GM12878 (cell line): Measurements from ENCODE around the gene OR51D1. TPM values are rescaled to one million over a fixed set of nuclear protein-coding genes. Genes with fewer than 3 reads are reported as not detected.

Source experiments
- ATAC-seq: fragments of 200-7000 bp; cut with Tn5 transposase; 3 replicates; pipeline ENCODE4 v1.9.1; 2020; ENCODE audit warnings: mild to moderate bottlenecking, moderate library complexity
- BruUV-seq: library from RNA; stranded (reverse); fragments of 400-500 nt; replicated peaks from 2 replicates; lab custom pipeline; 2021; lab: Mats Ljungman, UMichigan
- CTCF ChIA-PET: fragments of 300-600 bp; sonication (Branson Sonifier 250); formaldehyde crosslinking; extraction: SDS; loops from one replicate; lab custom pipeline; 2021; ENCODE audit warnings: inconsistent platforms; lab: Yijun Ruan, JAX
- POLR2A ChIA-PET: fragments of 350-600 bp; formaldehyde crosslinking; extraction: SDS; loops from one replicate; lab custom pipeline; 2021; ENCODE audit warnings: inconsistent platforms; lab: Charles Lee
- RAD21 ChIA-PET: fragments of 300-600 bp; sonication (Branson Sonifier 250); formaldehyde crosslinking; loops from one replicate; lab custom pipeline; 2023; ENCODE audit warnings: antibody characterized with exemption; ENCODE audit not compliant: unreplicated experiment; lab: Charles Lee
- SMC1A ChIA-PET: fragments of 300-600 bp; sonication (Branson Sonifier 250); formaldehyde crosslinking; loops from one replicate; lab custom pipeline; 2023; ENCODE audit not compliant: unreplicated experiment, uncharacterized antibody; lab: Charles Lee
- DNase-seq: peaks from one replicate; pipeline ENCODE4 v3.0.0-alpha.2; 2011; ENCODE audit warnings: low read depth, low spot score
- FAIRE-seq: peaks from 3 replicates; lab custom pipeline; 2011; peaks lifted over from hg19 to GRCh38; lab: Jason Lieb, UNC
- H2AFZ ChIP-seq: 2 replicates; pipeline ENCODE4 v1.6.0; 2011; ENCODE audit warnings: low read depth, low read length, control low read depth; ENCODE audit not compliant: control insufficient read depth
- H3K27ac ChIP-seq: 2 replicates; pipeline ENCODE4 v1.5.1; 2011; ENCODE audit warnings: control low read depth; ENCODE audit not compliant: control insufficient read depth, insufficient read depth
- H3K27me3 ChIP-seq, 2 experiments: replicated peaks in 1 of 2; 2 replicates each; pipeline versions ENCODE4 v1.6.0 to v1.6.1; 2011; ENCODE audit warnings: low read length in 1 of 2; ENCODE audit not compliant: control insufficient read depth in 2 of 2, insufficient read depth in 2 of 2
- H3K36me3 ChIP-seq, 2 experiments: 2 replicates each; pipeline ENCODE4 v1.5.1; 2011; ENCODE audit warnings: low read length in 1 of 2; ENCODE audit not compliant: control insufficient read depth in 2 of 2, insufficient read depth in 2 of 2
- H3K4me1 ChIP-seq: 2 replicates; pipeline ENCODE4 v1.6.1; 2011; ENCODE audit warnings: mild to moderate bottlenecking, low read length, moderate library complexity, mixed read lengths; ENCODE audit not compliant: control insufficient read depth, insufficient read depth
- H3K4me2 ChIP-seq: 2 replicates; pipeline ENCODE4 v1.6.0; 2011; ENCODE audit warnings: control low read depth; ENCODE audit not compliant: control insufficient read depth, insufficient read depth
- H3K4me3 ChIP-seq: fragments of 200-600 bp; sonication (generic); 2 replicates; pipeline ENCODE4 v1.5.1; 2016
- H3K79me2 ChIP-seq: 2 replicates; pipeline ENCODE4 v1.6.0; 2011; ENCODE audit warnings: low read length; ENCODE audit not compliant: control insufficient read depth, insufficient read depth
- H3K9ac ChIP-seq: 2 replicates; pipeline ENCODE4 v1.8.0; 2011; ENCODE audit warnings: low read length, control low read depth, mixed read lengths; ENCODE audit not compliant: control insufficient read depth, insufficient read depth
- H3K9me3 ChIP-seq: replicated peaks from 3 replicates; pipeline ENCODE4 v1.5.1; 2011; ENCODE audit warnings: mild to moderate bottlenecking, low read length; ENCODE audit not compliant: control insufficient read depth, insufficient read depth
- H4K20me1 ChIP-seq: 2 replicates; pipeline ENCODE4 v1.6.0; 2011; ENCODE audit not compliant: control insufficient read depth, insufficient read depth
- CBX5 ChIP-seq: sonication (generic); IDR thresholded peaks from 2 replicates; pipeline ENCODE4 v1.6.1; 2016; ENCODE audit warnings: low read depth, moderate library complexity, mild to moderate bottlenecking, inconsistent platforms
- ESRRA ChIP-seq: IDR thresholded peaks from 2 replicates; pipeline ENCODE4 v1.6.1; 2012; ENCODE audit warnings: mild to moderate bottlenecking, low read length, improper control_type of control experiment
- MXI1 ChIP-seq: fragments of 150-350 bp; IDR thresholded peaks from 2 replicates; pipeline ENCODE4 v1.6.1; 2011; ENCODE audit warnings: low read depth, mild to moderate bottlenecking, inconsistent platforms, low read length, improper control_type of control experiment
- PAX8 ChIP-seq: fragments of 450-650 bp; IDR thresholded peaks from 2 replicates; pipeline ENCODE4 v1.6.1; 2017; ENCODE audit warnings: mild to moderate bottlenecking, moderate library complexity
- POLR2AphosphoS2 ChIP-seq: IDR thresholded peaks from 2 replicates; pipeline ENCODE4 v1.6.1; 2011; ENCODE audit warnings: low read depth, mild to moderate bottlenecking, low read length, improper control_type of control experiment, moderate library complexity
- RBBP5 ChIP-seq: fragments of 200-600 bp; sonication (generic); conservative IDR thresholded peaks from 2 replicates; pipeline ENCODE4 v1.6.1; 2016
- SKIL ChIP-seq: fragments of 450-650 bp; IDR thresholded peaks from 2 replicates; pipeline ENCODE4 v1.6.1; 2017; ENCODE audit warnings: mild to moderate bottlenecking, low read depth, inconsistent platforms; ENCODE audit not compliant: poor library complexity, severe bottlenecking
- SPI1 ChIP-seq: IDR thresholded peaks from 2 replicates; pipeline ENCODE4 v1.6.1; 2011; ENCODE audit warnings: low read depth, mild to moderate bottlenecking, low read length, moderate library complexity, borderline replicate concordance; ENCODE audit not compliant: insufficient read depth
- TAF1 ChIP-seq: IDR thresholded peaks from 2 replicates; pipeline ENCODE4 v1.6.1; 2011; ENCODE audit warnings: mild to moderate bottlenecking, low read depth, low read length, borderline replicate concordance
- TARDBP ChIP-seq: IDR thresholded peaks from 2 replicates; pipeline ENCODE4 v1.6.1; 2016; ENCODE audit warnings: borderline replicate concordance
- ZZZ3 ChIP-seq: IDR thresholded peaks from 2 replicates; pipeline ENCODE4 v1.6.1; 2011; ENCODE audit warnings: low read depth; ENCODE audit not compliant: control insufficient read depth, insufficient read length
- WGBS: methylation state at CpG from one replicate; pipeline ENCODE4 v1.1.6; 2016; ENCODE audit warnings: low lambda C conversion rate; ENCODE audit not compliant: insufficient replicate concordance, insufficient coverage; ENCODE audit errors: missing lambda C conversion rate; 5-methylcytosine and 5-hydroxymethylcytosine counted together
- in situ Hi-C: fragments of 300-500 bp; cut with MboI; formaldehyde crosslinking; loops from 9 replicates; pipeline ENCODE4 v1.14.3; 2018; ENCODE audit warnings: mixed read lengths
- intact Hi-C: fragments of 100-400 bp; cut with micrococcal nuclease; formaldehyde crosslinking; loops from one replicate; pipeline ENCODE4 v1.14.2; 2022; ENCODE audit not compliant: unreplicated experiment
- polyA plus RNA-seq, 11 experiments: library from polyadenylated mRNA; depleted of rRNA in 4 of 11; unstranded in 6 of 11; stranded (reverse) in 5 of 11; fragments of >200 nt; fragmentation: Nextera tagmentation in 4 of 11; fragmentation: Illumina TruSeq in 1 of 11; extraction: Ambion mirVana in 4 of 11; extraction: Trizol in 1 of 11; gene quantifications; 1 replicate in 1 of 11; 2 replicates in 10 of 11; pipeline versions ENCODE4 v1.2.1 to v1.2.3, GENCODE V29; 2011 to 2016; ENCODE audit warnings: inconsistent platforms in 2 of 11, missing spikeins in 2 of 11, low read depth in 1 of 11
- total RNA-seq, 4 experiments: library from RNA; depleted of rRNA in 3 of 4; stranded (reverse); fragments of >200 nt in 3 of 4; fragmentation: Illumina TruSeq in 1 of 4; extraction: Trizol in 1 of 4; gene quantifications; 2 replicates each; pipeline versions ENCODE4 v1.2.1 to v1.2.3, GENCODE V29; 2013 to 2021
- TF ChIP-seq, protein P1 (sequence below): fragments of 450-650 bp; formaldehyde crosslinking; IDR thresholded peaks from 2 replicates; pipeline ENCODE4 v1.5.0; 2022; ENCODE audit warnings: mild to moderate bottlenecking, missing genetic modification characterization
- TF ChIP-seq, protein P2 (sequence below): fragments of 450-650 bp; IDR thresholded peaks from 2 replicates; pipeline ENCODE4 v1.6.1; 2017; ENCODE audit warnings: mild to moderate bottlenecking, moderate library complexity
- TF ChIP-seq, protein P3 (sequence below): IDR thresholded peaks from 2 replicates; pipeline ENCODE4 v1.6.1; 2012; ENCODE audit warnings: low read depth, low read length, improper control_type of control experiment

OR51D1 gene
- total and polyA plus RNA-seq, 10 of the 15 experiments (the other 5 are each of a cell fraction or from before 2014, with no cell fraction given) = 0.06 TPM; not detected in 9

DNA sequence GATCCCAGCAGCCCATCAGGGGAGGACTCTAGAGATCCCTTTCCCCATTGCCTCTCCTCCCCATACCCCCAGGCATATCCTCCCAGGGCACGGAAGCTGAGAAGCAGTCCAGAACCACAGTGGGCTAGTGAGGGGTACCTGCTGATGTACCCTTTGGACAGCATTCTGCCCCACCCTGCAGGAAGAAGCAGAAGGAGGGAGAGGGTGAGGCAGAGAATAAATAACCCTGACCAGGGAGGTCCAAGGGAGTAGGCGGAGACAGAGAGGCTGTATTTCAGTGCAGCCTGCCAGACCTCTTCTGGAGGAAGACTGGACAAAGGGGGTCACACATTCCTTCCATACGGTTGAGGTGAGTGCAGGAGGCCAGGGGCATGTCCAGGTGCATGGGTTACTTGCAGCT is 6.4 kb downstream of the OR51D1 start, which contains the start of gene OR51E1:
OR51E1 (plus strand) TSS at position 301 of the 400 bp plus-strand sequence. CDS start 8,545 bp downstream, outside the sequence.
- ATAC-seq (no peak), DNase-seq (no peak), FAIRE-seq (no peak)
- no peaks in the 10 kb centered on the region for H3K9me3 ChIP-seq
- no peak within 1 kb of the TSS for H2AFZ ChIP-seq
- no TSS peak for BruUV-seq
- ChIA-PET SMC1A (no interaction called here), RAD21 (no interaction called here), CTCF (interaction anchor here (0.6 to 1.0 kb wide), 2 partner anchors 8 to 548 kb away, joined by 3 to 4 read pairs; no protein-coding TSS in a partner anchor), POLR2A (no interaction called here)
- intact Hi-C loops = no loop called here
- no peak within 1 kb of the TSS for H3K9ac ChIP-seq
- H3K27me3 ChIP-seq = no peaks in the 10 kb centered on the region
- no peaks in the 10 kb centered on the region for H3K36me3 ChIP-seq
- WGBS = 9% methylated on average over 3 of the region's 3 CpGs
- no peaks in the 10 kb centered on the region for H4K20me1 ChIP-seq
- H3K4me1 ChIP-seq = no peaks in the 10 kb centered on the region
- no peak within 1 kb of the TSS for H3K4me3 ChIP-seq
- no peak within 1 kb of the TSS for H3K27ac ChIP-seq
- in situ Hi-C loops = no loop called here
- no peak within 1 kb of the TSS for H3K4me2 ChIP-seq
- H3K79me2 ChIP-seq = no peaks in the 10 kb centered on the region
- TF ChIP-seq PAX8 = no peak
- TF ChIP-seq SPI1 = no peak
- TF ChIP-seq CBX5 = no peak
- no peak for TF ChIP-seq TAF1
- TF ChIP-seq RBBP5 = no peak
- TF ChIP-seq, protein P1, sequence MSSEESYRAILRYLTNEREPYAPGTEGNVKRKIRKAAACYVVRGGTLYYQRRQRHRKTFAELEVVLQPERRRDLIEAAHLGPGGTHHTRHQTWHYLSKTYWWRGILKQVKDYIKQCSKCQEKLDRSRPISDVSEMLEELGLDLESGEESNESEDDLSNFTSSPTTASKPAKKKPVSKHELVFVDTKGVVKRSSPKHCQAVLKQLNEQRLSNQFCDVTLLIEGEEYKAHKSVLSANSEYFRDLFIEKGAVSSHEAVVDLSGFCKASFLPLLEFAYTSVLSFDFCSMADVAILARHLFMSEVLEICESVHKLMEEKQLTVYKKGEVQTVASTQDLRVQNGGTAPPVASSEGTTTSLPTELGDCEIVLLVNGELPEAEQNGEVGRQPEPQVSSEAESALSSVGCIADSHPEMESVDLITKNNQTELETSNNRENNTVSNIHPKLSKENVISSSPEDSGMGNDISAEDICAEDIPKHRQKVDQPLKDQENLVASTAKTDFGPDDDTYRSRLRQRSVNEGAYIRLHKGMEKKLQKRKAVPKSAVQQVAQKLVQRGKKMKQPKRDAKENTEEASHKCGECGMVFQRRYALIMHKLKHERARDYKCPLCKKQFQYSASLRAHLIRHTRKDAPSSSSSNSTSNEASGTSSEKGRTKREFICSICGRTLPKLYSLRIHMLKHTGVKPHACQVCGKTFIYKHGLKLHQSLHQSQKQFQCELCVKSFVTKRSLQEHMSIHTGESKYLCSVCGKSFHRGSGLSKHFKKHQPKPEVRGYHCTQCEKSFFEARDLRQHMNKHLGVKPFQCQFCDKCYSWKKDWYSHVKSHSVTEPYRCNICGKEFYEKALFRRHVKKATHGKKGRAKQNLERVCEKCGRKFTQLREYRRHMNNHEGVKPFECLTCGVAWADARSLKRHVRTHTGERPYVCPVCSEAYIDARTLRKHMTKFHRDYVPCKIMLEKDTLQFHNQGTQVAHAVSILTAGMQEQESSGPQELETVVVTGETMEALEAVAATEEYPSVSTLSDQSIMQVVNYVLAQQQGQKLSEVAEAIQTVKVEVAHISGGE (CRISPR knock-in tag) = no peak
- TF ChIP-seq ZZZ3 = no peak
- TF ChIP-seq, protein P2, sequence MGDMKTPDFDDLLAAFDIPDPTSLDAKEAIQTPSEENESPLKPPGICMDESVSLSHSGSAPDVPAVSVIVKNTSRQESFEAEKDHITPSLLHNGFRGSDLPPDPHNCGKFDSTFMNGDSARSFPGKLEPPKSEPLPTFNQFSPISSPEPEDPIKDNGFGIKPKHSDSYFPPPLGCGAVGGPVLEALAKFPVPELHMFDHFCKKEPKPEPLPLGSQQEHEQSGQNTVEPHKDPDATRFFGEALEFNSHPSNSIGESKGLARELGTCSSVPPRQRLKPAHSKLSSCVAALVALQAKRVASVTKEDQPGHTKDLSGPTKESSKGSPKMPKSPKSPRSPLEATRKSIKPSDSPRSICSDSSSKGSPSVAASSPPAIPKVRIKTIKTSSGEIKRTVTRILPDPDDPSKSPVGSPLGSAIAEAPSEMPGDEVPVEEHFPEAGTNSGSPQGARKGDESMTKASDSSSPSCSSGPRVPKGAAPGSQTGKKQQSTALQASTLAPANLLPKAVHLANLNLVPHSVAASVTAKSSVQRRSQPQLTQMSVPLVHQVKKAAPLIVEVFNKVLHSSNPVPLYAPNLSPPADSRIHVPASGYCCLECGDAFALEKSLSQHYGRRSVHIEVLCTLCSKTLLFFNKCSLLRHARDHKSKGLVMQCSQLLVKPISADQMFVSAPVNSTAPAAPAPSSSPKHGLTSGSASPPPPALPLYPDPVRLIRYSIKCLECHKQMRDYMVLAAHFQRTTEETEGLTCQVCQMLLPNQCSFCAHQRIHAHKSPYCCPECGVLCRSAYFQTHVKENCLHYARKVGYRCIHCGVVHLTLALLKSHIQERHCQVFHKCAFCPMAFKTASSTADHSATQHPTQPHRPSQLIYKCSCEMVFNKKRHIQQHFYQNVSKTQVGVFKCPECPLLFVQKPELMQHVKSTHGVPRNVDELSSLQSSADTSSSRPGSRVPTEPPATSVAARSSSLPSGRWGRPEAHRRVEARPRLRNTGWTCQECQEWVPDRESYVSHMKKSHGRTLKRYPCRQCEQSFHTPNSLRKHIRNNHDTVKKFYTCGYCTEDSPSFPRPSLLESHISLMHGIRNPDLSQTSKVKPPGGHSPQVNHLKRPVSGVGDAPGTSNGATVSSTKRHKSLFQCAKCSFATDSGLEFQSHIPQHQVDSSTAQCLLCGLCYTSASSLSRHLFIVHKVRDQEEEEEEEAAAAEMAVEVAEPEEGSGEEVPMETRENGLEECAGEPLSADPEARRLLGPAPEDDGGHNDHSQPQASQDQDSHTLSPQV = no peak
- TF ChIP-seq, protein P3, sequence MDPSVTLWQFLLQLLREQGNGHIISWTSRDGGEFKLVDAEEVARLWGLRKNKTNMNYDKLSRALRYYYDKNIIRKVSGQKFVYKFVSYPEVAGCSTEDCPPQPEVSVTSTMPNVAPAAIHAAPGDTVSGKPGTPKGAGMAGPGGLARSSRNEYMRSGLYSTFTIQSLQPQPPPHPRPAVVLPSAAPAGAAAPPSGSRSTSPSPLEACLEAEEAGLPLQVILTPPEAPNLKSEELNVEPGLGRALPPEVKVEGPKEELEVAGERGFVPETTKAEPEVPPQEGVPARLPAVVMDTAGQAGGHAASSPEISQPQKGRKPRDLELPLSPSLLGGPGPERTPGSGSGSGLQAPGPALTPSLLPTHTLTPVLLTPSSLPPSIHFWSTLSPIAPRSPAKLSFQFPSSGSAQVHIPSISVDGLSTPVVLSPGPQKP = no peak
- no peak for TF ChIP-seq SKIL
- no peak for TF ChIP-seq TARDBP
- TF ChIP-seq MXI1 = no peak
- no peak for TF ChIP-seq ESRRA
- TF ChIP-seq POLR2AphosphoS2 = no peak
